ENCODE measurements around the gene APRT.

- no peak for TF ChIP-seq EZH2 (IDR thresholded peaks at IDR 0.05; ENCODE audit: borderline replicate concordance, low read length)
- TF ChIP-seq CTCF (conservative IDR thresholded peaks at IDR 0.05 in 1 of 2, IDR thresholded peaks at IDR 0.05 in 1 of 2; ENCODE audit: extremely low read depth in 1 of 2, insufficient read depth in 1 of 2, low read depth in 1 of 2, low read length in 2 of 2): no peak
These were observed 2.4 kb upstream of the APRT start for GRCh38 chr16:88814144-88814502.
